ENCODE results near the gene ZNF618. TPM values are rescaled to one million over a fixed set of nuclear protein-coding genes. Genes with fewer than 3 reads are reported as not detected.

ZNF618 gene
- total and polyA plus RNA-seq, 2 experiments from 2014 or later = 12.1 to 22.1 TPM

DNA sequence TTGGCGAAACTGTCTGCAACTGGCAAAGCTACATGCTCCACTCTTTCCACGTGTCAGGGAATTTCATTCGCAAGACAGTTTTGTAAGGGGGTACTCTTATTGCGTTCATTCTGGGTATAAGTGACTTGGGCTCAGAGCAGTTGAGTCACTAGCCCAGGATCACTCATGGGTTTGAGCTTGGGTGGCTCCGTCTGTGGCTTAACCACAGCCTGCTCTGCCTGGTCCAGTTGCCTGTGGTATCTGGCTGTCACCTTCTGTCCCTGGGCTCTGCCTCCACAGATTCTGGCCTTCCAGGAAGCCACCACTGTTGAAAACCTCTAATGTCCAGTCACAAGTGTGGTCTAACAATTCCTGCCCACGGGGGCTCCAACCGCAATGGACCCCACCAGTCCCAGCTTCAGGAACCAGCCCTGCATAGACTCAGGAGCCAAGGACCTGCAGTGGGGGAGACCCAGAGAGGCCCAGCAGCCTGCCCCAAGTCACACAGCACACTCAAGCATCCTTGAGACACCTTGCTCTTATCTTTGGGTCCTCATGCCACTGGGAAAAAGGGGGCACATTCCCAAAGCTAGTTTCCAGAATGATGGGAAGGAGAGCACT is 212.6 kb downstream of the ZNF618 start:
- Mint-ChIP-seq H3K9me3 (no peaks in the 10 kb centered on the region), H3K4me3 (no peak overlapping the region), H3K4me1 (no peaks in the 10 kb centered on the region), H3K27me3 (ENCODE audit: insufficient read depth, low read depth, poor library complexity) (peaks cover 14% of the 10 kb centered on the region), H3K36me3 (ENCODE audit: low read depth) (no peaks in the 10 kb centered on the region), H3K27ac (no peak overlapping the region)
- Histone ChIP-seq H3K4me2 (no peak overlapping the region), H3K4me3 (no peak overlapping the region), H2AFZ (no peak overlapping the region), H4K20me1 (replicated peaks; ENCODE audit: insufficient read depth) (no peaks in the 10 kb centered on the region), H3K4me1 (ENCODE audit: insufficient read depth) (no peaks in the 10 kb centered on the region), H3K36me3 (ENCODE audit: insufficient read depth) (no peaks in the 10 kb centered on the region), H3K27ac (ENCODE audit: low read depth) (no peak overlapping the region), H3K27me3 (ENCODE audit: insufficient read depth) (no peaks in the 10 kb centered on the region), H3F3A (replicated peaks; ENCODE audit: low read depth) (no peaks in the 10 kb centered on the region), H3K9me2 (ENCODE audit: insufficient read depth) (no peaks in the 10 kb centered on the region), H3K79me2 (replicated peaks; ENCODE audit: insufficient read depth) (no peaks in the 10 kb centered on the region)
- TF ChIP-seq POLR2AphosphoS5 (IDR thresholded peaks at IDR 0.05; ENCODE audit: low read depth) (no peak), STAT1 (IDR thresholded peaks at IDR 0.05; ENCODE audit: unreplicated experiment) (no peak), EZH2phosphoT487 (IDR thresholded peaks at IDR 0.05; ENCODE audit: unreplicated experiment) (no peak), EZH2 (IDR thresholded peaks at IDR 0.05; ENCODE audit: low read depth, unreplicated experiment) (no peak), CREB1 (CRISPR knock-in tag; IDR thresholded peaks at IDR 0.05; ENCODE audit: low read depth) (no peak), NANOG (IDR thresholded peaks at IDR 0.05; ENCODE audit: borderline replicate concordance) (no peak)
- TF ChIP-seq, protein P1, sequence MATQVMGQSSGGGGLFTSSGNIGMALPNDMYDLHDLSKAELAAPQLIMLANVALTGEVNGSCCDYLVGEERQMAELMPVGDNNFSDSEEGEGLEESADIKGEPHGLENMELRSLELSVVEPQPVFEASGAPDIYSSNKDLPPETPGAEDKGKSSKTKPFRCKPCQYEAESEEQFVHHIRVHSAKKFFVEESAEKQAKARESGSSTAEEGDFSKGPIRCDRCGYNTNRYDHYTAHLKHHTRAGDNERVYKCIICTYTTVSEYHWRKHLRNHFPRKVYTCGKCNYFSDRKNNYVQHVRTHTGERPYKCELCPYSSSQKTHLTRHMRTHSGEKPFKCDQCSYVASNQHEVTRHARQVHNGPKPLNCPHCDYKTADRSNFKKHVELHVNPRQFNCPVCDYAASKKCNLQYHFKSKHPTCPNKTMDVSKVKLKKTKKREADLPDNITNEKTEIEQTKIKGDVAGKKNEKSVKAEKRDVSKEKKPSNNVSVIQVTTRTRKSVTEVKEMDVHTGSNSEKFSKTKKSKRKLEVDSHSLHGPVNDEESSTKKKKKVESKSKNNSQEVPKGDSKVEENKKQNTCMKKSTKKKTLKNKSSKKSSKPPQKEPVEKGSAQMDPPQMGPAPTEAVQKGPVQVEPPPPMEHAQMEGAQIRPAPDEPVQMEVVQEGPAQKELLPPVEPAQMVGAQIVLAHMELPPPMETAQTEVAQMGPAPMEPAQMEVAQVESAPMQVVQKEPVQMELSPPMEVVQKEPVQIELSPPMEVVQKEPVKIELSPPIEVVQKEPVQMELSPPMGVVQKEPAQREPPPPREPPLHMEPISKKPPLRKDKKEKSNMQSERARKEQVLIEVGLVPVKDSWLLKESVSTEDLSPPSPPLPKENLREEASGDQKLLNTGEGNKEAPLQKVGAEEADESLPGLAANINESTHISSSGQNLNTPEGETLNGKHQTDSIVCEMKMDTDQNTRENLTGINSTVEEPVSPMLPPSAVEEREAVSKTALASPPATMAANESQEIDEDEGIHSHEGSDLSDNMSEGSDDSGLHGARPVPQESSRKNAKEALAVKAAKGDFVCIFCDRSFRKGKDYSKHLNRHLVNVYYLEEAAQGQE (IDR thresholded peaks at IDR 0.05; ENCODE audit: unreplicated experiment) = no peak
- DNase-seq (ENCODE audit: low spot score) = no peak
- no peak for ATAC-seq

DNA sequence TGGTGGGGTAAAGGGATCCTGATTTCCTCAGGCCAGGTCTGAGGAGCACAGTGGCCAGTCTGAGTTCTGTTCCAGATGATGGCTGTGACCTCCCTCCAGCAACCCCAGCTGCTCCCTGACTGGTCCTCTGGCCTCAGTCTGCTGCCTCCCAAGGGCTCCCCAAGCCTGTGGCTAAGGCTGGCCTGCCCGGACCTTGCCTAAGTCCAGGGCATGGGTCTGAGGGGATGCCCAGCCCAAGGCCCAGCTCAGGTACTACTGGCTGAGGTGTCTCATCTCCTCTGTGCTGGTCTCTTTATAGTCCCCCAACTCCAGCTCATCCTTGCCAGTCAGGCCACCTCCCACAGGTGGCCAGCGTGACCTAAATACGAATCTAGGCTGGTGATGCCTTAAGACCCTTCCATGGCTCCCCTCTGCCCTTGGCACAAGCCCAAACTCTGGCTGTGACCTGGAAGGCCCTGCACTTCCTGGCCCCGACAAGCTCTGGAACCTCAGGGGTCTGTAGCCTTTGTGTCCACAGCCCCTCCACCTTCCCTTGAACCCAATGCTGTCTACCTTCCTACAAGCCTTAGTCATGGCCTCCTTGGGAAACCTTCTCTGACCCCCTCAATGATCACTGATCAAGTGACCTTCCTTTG is 213.2 kb downstream of the ZNF618 start:
- Histone ChIP-seq H3K4me2 (no peak overlapping the region), H2AFZ (no peak overlapping the region), H3K27ac (ENCODE audit: low read depth) (no peak overlapping the region), H3K27me3 (ENCODE audit: insufficient read depth) (no peaks in the 10 kb centered on the region), H4K20me1 (replicated peaks; ENCODE audit: insufficient read depth) (no peaks in the 10 kb centered on the region), H3K36me3 (ENCODE audit: insufficient read depth) (no peaks in the 10 kb centered on the region), H3K9me2 (ENCODE audit: insufficient read depth) (no peaks in the 10 kb centered on the region), H3K79me2 (replicated peaks; ENCODE audit: insufficient read depth) (no peaks in the 10 kb centered on the region), H3F3A (replicated peaks; ENCODE audit: low read depth) (no peaks in the 10 kb centered on the region), H3K4me3 (no peak overlapping the region), H3K4me1 (ENCODE audit: insufficient read depth) (no peaks in the 10 kb centered on the region)
- Mint-ChIP-seq H3K4me1 (no peaks in the 10 kb centered on the region), H3K9me3 (no peaks in the 10 kb centered on the region), H3K36me3 (ENCODE audit: low read depth) (no peaks in the 10 kb centered on the region), H3K4me3 (no peak overlapping the region), H3K27me3 (ENCODE audit: insufficient read depth, low read depth, poor library complexity) (peaks cover 13% of the 10 kb centered on the region), H3K27ac (no peak overlapping the region)
- DNase-seq (ENCODE audit: low spot score) = no peak
- no peak for ATAC-seq
- TF ChIP-seq NANOG (IDR thresholded peaks at IDR 0.05; ENCODE audit: borderline replicate concordance) (no peak), EZH2phosphoT487 (IDR thresholded peaks at IDR 0.05; ENCODE audit: unreplicated experiment) (no peak), EZH2 (IDR thresholded peaks at IDR 0.05; ENCODE audit: low read depth, unreplicated experiment) (no peak), STAT1 (IDR thresholded peaks at IDR 0.05; ENCODE audit: unreplicated experiment) (no peak), CREB1 (CRISPR knock-in tag; IDR thresholded peaks at IDR 0.05; ENCODE audit: low read depth) (no peak)
- TF ChIP-seq, protein P2, sequence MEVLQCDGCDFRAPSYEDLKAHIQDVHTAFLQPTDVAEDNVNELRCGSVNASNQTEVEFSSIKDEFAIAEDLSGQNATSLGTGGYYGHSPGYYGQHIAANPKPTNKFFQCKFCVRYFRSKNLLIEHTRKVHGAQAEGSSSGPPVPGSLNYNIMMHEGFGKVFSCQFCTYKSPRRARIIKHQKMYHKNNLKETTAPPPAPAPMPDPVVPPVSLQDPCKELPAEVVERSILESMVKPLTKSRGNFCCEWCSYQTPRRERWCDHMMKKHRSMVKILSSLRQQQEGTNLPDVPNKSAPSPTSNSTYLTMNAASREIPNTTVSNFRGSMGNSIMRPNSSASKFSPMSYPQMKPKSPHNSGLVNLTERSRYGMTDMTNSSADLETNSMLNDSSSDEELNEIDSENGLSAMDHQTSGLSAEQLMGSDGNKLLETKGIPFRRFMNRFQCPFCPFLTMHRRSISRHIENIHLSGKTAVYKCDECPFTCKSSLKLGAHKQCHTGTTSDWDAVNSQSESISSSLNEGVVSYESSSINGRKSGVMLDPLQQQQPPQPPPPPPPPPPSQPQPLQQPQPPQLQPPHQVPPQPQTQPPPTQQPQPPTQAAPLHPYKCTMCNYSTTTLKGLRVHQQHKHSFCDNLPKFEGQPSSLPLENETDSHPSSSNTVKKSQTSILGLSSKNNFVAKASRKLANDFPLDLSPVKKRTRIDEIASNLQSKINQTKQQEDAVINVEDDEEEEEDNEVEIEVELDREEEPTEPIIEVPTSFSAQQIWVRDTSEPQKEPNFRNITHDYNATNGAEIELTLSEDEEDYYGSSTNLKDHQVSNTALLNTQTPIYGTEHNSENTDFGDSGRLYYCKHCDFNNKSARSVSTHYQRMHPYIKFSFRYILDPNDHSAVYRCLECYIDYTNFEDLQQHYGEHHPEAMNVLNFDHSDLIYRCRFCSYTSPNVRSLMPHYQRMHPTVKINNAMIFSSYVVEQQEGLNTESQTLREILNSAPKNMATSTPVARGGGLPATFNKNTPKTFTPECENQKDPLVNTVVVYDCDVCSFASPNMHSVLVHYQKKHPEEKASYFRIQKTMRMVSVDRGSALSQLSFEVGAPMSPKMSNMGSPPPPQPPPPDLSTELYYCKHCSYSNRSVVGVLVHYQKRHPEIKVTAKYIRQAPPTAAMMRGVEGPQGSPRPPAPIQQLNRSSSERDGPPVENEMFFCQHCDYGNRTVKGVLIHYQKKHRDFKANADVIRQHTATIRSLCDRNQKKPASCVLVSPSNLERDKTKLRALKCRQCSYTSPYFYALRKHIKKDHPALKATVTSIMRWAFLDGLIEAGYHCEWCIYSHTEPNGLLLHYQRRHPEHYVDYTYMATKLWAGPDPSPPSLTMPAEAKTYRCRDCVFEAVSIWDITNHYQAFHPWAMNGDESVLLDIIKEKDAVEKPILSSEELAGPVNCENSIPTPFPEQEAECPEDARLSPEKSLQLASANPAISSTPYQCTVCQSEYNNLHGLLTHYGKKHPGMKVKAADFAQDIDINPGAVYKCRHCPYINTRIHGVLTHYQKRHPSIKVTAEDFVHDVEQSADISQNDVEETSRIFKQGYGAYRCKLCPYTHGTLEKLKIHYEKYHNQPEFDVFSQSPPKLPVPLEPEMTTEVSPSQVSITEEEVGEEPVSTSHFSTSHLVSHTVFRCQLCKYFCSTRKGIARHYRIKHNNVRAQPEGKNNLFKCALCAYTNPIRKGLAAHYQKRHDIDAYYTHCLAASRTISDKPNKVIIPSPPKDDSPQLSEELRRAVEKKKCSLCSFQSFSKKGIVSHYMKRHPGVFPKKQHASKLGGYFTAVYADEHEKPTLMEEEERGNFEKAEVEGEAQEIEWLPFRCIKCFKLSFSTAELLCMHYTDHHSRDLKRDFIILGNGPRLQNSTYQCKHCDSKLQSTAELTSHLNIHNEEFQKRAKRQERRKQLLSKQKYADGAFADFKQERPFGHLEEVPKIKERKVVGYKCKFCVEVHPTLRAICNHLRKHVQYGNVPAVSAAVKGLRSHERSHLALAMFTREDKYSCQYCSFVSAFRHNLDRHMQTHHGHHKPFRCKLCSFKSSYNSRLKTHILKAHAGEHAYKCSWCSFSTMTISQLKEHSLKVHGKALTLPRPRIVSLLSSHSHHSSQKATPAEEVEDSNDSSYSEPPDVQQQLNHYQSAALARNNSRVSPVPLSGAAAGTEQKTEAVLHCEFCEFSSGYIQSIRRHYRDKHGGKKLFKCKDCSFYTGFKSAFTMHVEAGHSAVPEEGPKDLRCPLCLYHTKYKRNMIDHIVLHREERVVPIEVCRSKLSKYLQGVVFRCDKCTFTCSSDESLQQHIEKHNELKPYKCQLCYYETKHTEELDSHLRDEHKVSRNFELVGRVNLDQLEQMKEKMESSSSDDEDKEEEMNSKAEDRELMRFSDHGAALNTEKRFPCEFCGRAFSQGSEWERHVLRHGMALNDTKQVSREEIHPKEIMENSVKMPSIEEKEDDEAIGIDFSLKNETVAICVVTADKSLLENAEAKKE (CRISPR knock-in tag; IDR thresholded peaks at IDR 0.05) = no peak
